ENCODE results near the gene AZGP1.
"Not testable (repeated sequence)": the region's sequence is repeated elsewhere in the genome, so short reads cannot be mapped to it uniquely, and the experiment has no call there.

Gene AZGP1

GRCh38 chr7:99952649-99953048, 23.2 kb downstream of the AZGP1 start:
- not testable (repeated sequence) for DNase-seq (ENCODE audit: low read depth)

GRCh38 chr7:99950819-99951218, 25.0 kb downstream of the AZGP1 start:
- DNase-seq (ENCODE audit: low read depth): not testable (repeated sequence)

- DNase-seq (ENCODE audit: low read depth): peak; percentile 31
Measured at GRCh38 chr7:99949645-99950228, 26.1 kb downstream of the AZGP1 start.

GRCh38 chr7:99947608-99948007, 28.2 kb downstream of the AZGP1 start:
- no peak for DNase-seq (ENCODE audit: low read depth)

DNA sequence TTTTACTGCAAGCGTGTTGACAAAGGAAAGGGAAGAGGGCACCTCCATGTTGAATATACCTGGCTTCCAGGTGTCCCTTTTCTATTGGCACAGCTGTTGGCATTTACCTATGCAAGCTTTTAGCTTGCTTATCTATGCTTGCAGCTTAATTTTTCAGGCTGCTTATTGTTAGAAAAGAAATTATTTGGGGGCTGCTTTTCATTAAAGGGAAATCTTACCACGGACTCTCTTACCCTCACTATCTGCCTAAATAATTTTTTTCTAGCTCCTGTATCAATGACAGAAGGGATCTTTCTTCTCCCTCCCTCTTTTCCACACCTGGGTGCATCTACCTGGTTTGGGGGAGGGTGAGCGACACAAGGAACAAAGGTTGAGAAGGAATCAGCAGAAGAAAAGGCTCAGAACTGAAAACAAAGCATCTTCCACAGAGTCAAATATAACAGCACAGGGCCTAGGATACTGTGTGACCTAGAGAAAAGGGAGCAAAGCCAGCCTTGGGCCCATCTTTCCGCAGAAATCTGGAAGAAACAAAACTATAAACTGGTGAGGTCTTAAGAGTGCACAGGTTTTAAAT, 31.2 kb downstream of the AZGP1 start:
- no peak for DNase-seq (ENCODE audit: low read depth)

- DNase-seq (ENCODE audit: low read depth): no peak
Measured at GRCh38 chr7:99943641-99944496, 32.0 kb downstream of the AZGP1 start.

GRCh38 chr7:99938296-99938695, 37.5 kb downstream of the AZGP1 start:
- DNase-seq (ENCODE audit: low read depth): no peak

DNA sequence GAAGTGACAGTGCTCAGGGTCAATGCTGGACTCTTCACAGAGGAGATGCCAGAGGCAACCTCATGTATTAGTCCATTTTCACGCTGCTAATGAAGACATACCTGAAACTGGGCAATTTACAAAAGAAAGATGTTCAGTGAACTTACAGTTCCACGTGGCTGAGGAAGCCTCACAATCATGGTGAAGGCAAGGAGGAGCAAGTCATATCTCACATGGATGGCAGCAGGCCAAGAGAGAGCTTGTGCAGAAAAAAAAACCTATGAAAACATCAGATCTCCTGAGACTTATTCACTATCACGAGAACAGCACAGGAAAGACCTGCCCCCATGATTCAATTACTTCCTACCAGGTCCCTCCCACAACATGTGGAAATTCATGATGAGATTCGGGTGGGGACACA, 40.8 kb downstream of the AZGP1 start:
- not testable (repeated sequence) for DNase-seq (ENCODE audit: low read depth)

DNA sequence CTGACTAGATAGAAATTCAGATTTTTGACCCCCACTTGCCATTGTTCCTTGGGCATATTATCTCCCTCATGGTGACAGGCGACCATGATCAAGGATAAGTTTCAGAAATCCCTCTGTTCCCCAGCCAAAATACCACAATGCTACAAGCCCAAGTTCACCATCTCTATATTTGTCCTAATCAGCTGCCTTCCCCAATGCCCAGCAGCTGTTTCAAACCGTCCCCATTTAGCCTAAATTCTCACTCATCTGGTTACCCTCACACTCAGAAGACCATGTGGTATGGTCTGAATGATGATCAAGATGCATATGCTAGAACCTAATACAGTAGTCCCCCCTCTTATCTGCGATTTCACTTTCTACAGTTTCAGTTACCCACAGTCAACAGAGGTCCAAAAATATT, 45.5 kb downstream of the AZGP1 start:
- DNase-seq (ENCODE audit: low read depth): no peak

DNA sequence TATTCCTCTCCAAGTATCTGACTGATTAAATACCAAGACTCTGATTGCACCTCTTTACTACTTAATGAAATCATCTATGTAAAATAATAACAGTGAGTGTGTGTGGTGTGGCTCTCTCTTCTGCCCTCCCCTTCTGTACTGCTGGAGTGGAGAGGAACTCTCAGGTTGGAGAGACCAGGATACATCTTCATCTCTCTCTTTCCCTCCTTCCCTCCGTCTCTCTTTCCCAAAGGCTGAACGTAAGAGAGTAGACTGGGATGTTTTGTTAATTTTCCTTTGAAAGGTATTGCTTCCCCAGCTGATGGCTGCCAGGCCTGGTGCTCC, 46.1 kb downstream of the AZGP1 start:
- DNase-seq (ENCODE audit: low read depth): no peak

GRCh38 chr7:99928994-99929729, 46.7 kb downstream of the AZGP1 start, which contains the start of gene GJC3:
Gene GJC3 (minus strand): TSS chr7:99929620. CDS start chr7:99929620, 0 bp downstream.
- peak; percentile 68 for DNase-seq (ENCODE audit: low read depth)

- DNase-seq (ENCODE audit: low read depth): no peak
Measured at GRCh38 chr7:99928188-99928587, 47.6 kb downstream of the AZGP1 start.

DNA sequence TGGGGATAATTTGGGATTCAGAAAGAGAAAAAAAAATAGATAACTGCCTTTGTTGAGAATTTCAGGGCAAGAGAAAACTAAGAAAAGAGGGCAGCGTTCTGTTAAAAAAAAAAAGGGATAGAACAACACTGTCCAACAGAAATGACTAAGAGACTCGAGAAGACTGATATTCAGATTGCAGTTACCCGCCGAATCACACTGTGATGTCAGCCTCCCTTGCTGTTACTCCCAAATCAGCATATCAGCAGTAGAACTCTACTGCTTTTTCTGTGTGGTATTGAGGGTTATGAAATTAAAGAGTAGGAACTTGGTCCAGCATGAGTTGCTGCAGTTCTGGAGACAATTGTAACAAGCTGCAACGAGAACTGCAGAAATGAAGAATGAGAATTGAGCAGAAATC, 48.3 kb downstream of the AZGP1 start:
- DNase-seq (ENCODE audit: low read depth): no peak

- no peak for DNase-seq (ENCODE audit: low read depth)
Measured at GRCh38 chr7:99926321-99926720, 49.5 kb downstream of the AZGP1 start.

GRCh38 chr7:99923200-99923599, 52.6 kb downstream of the AZGP1 start:
- no peak for DNase-seq (ENCODE audit: low read depth)

DNA sequence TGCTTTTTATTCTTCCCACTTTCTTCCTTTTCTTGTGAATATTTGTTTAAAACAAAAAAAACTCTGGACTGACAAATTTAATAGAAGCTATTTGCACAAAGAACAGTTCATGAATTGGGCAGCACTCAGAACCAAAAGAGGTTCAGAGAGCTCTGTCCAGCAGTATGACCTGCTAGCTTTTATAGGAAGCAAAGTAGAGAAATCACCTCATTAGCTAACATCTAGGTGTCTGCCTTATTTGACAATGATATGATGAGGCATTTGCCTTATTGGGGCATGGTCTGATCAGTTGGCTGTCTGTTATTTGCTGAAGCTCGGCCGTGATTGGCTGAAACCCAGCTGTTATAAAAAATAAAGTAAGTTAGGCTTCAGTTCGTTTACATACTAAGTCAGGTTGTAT, 55.7 kb downstream of the AZGP1 start:
- peak; percentile 23 for DNase-seq (ENCODE audit: low read depth)

- DNase-seq (ENCODE audit: low read depth): no peak
Measured at GRCh38 chr7:99919814-99920112, 56.1 kb downstream of the AZGP1 start.

DNA sequence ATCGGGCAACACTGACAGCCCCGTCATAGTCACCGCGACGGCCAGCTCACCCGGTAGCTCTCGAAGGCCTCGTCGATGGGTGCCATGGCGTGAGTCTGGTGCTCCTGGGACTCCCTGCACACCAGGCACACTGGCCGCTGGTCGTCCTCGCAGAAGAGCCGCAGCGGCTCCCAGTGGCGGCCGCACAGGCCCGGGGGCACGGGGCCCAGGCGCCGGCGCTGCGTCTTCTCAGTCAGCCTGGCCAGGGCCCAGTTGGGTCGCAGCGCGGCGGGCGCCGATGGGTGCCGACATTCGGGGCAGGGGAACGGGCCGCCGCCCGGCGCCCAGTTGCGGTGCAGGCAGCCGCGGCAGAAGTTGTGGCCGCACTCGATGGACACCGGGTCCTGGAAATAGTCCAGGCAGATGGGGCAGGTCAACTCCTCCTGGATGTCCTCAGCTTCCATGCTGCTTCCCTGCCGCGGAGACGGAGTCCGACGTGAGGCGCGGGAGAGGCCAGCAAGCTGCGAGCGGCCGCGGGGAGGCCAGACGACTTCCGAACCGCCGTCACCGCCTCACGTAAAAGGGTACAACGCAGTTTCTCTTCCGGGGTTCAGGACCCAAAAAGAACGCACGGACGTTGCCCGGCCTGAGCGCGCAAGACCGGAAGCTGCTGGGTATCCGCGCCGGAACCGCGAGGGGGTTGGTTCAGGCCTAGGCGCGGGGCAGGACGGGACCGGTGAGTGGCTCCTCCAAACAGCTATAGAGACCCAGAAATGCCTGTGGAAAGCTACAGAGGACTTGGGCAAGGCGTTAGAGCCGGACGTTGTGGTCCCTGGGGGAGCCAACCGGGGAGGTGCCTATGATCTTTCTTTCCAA, 56.6 kb downstream of the AZGP1 start, which contains the start of gene TRIM4:
Gene TRIM4 (minus strand): TSS at position 572 of the 855 bp plus-strand sequence. CDS start 129 bp downstream, at position 443.
- peak; percentile 92 for DNase-seq (ENCODE audit: low read depth)

Data from ELR (cell line).